Ishikawa (cell line): ENCODE measurements around the gene GAS2L2.
A peak's percentile ranks its signal among the peaks of the same experiment; 100 is the strongest.

Source experiments
- EP300 ChIP-seq: IDR thresholded peaks from 2 replicates; pipeline ENCODE4 v1.6.1; 2012; ENCODE audit warnings: borderline replicate concordance
- RAD21 ChIP-seq: IDR thresholded peaks from 2 replicates; pipeline ENCODE4 v1.6.1; 2012; ENCODE audit warnings: low read depth
- TAF1 ChIP-seq: IDR thresholded peaks from 2 replicates; pipeline ENCODE4 v1.6.1; 2012; ENCODE audit warnings: low read depth, mild to moderate bottlenecking
- TF ChIP-seq, protein P1 (sequence below): IDR thresholded peaks from 2 replicates; pipeline ENCODE4 v1.6.1; 2012; ENCODE audit warnings: low read depth, mild to moderate bottlenecking

DNA sequence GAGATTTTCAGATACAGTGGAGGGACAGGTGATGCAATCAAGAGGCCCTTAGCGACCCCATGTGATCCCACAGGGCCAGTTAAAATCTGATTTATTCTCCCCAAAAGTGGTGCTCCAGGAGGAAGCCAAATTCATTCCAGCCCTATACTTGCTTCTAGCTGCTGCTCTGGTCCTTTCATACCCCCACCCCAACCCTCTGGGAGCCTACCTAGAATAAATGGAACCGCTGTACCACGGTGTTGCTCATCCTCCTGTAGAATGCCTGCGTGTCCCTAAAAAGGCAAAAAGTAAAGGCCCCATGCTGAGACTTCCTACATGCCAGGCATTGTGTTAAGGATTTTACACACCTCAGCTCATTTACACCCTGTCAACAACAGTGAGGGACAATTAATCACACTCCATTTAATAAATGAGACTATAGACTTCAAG lies 23.6 kb downstream of the GAS2L2 start:
- peak; percentile 44; the same call in 1 of the 2 replicates for TF ChIP-seq EP300
- no peak for TF ChIP-seq RAD21
- TF ChIP-seq, protein P1, sequence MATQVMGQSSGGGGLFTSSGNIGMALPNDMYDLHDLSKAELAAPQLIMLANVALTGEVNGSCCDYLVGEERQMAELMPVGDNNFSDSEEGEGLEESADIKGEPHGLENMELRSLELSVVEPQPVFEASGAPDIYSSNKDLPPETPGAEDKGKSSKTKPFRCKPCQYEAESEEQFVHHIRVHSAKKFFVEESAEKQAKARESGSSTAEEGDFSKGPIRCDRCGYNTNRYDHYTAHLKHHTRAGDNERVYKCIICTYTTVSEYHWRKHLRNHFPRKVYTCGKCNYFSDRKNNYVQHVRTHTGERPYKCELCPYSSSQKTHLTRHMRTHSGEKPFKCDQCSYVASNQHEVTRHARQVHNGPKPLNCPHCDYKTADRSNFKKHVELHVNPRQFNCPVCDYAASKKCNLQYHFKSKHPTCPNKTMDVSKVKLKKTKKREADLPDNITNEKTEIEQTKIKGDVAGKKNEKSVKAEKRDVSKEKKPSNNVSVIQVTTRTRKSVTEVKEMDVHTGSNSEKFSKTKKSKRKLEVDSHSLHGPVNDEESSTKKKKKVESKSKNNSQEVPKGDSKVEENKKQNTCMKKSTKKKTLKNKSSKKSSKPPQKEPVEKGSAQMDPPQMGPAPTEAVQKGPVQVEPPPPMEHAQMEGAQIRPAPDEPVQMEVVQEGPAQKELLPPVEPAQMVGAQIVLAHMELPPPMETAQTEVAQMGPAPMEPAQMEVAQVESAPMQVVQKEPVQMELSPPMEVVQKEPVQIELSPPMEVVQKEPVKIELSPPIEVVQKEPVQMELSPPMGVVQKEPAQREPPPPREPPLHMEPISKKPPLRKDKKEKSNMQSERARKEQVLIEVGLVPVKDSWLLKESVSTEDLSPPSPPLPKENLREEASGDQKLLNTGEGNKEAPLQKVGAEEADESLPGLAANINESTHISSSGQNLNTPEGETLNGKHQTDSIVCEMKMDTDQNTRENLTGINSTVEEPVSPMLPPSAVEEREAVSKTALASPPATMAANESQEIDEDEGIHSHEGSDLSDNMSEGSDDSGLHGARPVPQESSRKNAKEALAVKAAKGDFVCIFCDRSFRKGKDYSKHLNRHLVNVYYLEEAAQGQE = no peak
- no peak for TF ChIP-seq TAF1
